ENCODE data around the gene DUSP9.

DUSP9 gene

GRCh38 chrX:153649915-153650782 is 3.1 kb downstream of the DUSP9 start:
- no peaks in the 10 kb centered on the region for H3K9me3 ChIP-seq (ENCODE audit: insufficient read depth, low read length, severe bottlenecking)
- no peaks in the 10 kb centered on the region for H3K79me2 ChIP-seq (ENCODE audit: insufficient read depth, low read length)
- H3K27ac ChIP-seq (ENCODE audit: low read length): no peak overlapping the region
- no peaks in the 10 kb centered on the region for H3K27me3 ChIP-seq (ENCODE audit: insufficient read depth, low read length, poor library complexity)
- TF ChIP-seq EZH2 (IDR thresholded peaks at IDR 0.05; ENCODE audit: borderline replicate concordance, low read depth, low read length, severe bottlenecking) (no peak), CTCF (IDR thresholded peaks at IDR 0.05; ENCODE audit: borderline replicate concordance, extremely low read depth, low read length, poor library complexity, severe bottlenecking) (no peak)
- ATAC-seq (ENCODE audit: insufficient read depth, low read depth) (no peak), DNase-seq (no peak)
- H3K4me1 ChIP-seq (ENCODE audit: insufficient read depth, low read length): no peaks in the 10 kb centered on the region
- no peak overlapping the region for H3K4me2 ChIP-seq (ENCODE audit: insufficient read depth, low read length)
- H3K9ac ChIP-seq (ENCODE audit: low read depth, low read length): no peak overlapping the region
- H2AFZ ChIP-seq (ENCODE audit: low read depth, low read length): no peak overlapping the region
- no peak overlapping the region for H3K4me3 ChIP-seq (ENCODE audit: low read depth in 1 of 2, low read length in 2 of 2)
- H3K36me3 ChIP-seq (ENCODE audit: insufficient read depth, low read length): no peaks in the 10 kb centered on the region
- no peaks in the 10 kb centered on the region for H4K20me1 ChIP-seq (ENCODE audit: insufficient read depth, low read length)

DNA sequence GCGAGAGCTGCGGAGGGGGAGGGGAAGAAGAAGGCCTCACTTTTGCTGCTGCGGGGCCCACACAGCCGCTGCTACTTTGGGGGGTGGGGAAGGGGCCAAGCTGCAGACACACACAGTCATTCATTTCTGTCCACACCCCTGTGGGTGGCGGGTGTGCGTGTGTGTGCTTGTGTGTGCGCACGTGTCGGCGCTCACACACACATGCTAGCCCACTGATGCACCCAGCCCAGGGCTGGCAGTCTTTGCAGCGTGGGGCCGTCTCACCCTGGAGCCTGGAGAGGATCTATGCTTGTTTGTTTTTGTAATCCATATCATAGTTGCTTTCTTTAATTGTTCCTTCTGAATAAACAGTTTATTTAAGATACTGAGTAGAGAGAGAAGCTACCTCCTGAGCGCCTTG is 4.0 kb downstream of the DUSP9 start:
- Histone ChIP-seq H3K9ac (ENCODE audit: low read depth, low read length) (no peak overlapping the region), H3K79me2 (ENCODE audit: insufficient read depth, low read length) (no peaks in the 10 kb centered on the region)

DNA sequence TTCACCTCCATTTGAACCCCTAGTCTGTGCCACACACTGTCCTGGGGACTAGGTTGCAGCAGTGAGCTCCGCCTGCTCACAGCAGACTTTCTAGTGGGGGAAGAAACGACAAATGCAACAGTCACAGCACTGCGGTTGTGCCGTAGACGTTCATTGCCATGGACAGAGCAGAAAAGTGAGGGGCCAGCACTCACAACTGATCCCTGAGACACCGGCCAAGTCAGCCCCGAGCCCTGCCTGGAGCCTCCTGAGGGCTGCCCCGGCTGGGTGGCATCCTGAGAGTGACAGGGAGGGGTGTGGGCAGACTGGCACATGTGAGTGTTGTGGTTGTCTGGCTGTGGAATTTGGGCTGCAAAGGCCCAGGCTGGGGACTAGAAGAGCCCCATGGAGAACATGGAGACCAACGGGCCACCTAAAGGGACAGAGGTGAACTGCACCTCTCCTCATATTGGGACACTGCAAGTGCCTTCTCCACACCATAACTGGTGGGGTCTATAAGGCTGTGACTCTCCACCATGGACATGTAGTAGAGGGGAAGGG is 4.6 kb downstream of the DUSP9 start:
- no peak overlapping the region for H2AFZ ChIP-seq (ENCODE audit: low read depth, low read length)
- DNase-seq (no peak), ATAC-seq (ENCODE audit: insufficient read depth, low read depth) (peak; percentile 62; the same call in 1 of the 3 replicates)
- H4K20me1 ChIP-seq (ENCODE audit: insufficient read depth, low read length): no peaks in the 10 kb centered on the region
- H3K27me3 ChIP-seq (ENCODE audit: insufficient read depth, low read length, poor library complexity): no peaks in the 10 kb centered on the region
- H3K4me3 ChIP-seq (ENCODE audit: low read depth in 1 of 2, low read length in 2 of 2): no peak overlapping the region
- H3K4me2 ChIP-seq (ENCODE audit: insufficient read depth, low read length): no peak overlapping the region
- TF ChIP-seq EZH2 (IDR thresholded peaks at IDR 0.05; ENCODE audit: borderline replicate concordance, low read depth, low read length, severe bottlenecking): no peak
- peak; percentile 34 for TF ChIP-seq CTCF (IDR thresholded peaks at IDR 0.05; ENCODE audit: borderline replicate concordance, extremely low read depth, low read length, poor library complexity, severe bottlenecking)
- no peaks in the 10 kb centered on the region for H3K9me3 ChIP-seq (ENCODE audit: insufficient read depth, low read length, severe bottlenecking)
- no peaks in the 10 kb centered on the region for H3K79me2 ChIP-seq (ENCODE audit: insufficient read depth, low read length)
- no peak overlapping the region for H3K27ac ChIP-seq (ENCODE audit: low read length)
- no peaks in the 10 kb centered on the region for H3K36me3 ChIP-seq (ENCODE audit: insufficient read depth, low read length)
- no peak overlapping the region for H3K9ac ChIP-seq (ENCODE audit: low read depth, low read length)
- no peaks in the 10 kb centered on the region for H3K4me1 ChIP-seq (ENCODE audit: insufficient read depth, low read length)

More for the DNA sequence above, 4.0 kb downstream of the DUSP9 start:
- ATAC-seq (ENCODE audit: insufficient read depth, low read depth) (no peak), DNase-seq (no peak)
- H3K27me3 ChIP-seq (ENCODE audit: insufficient read depth, low read length, poor library complexity): no peaks in the 10 kb centered on the region
- no peaks in the 10 kb centered on the region for H3K36me3 ChIP-seq (ENCODE audit: insufficient read depth, low read length)
- H3K4me2 ChIP-seq (ENCODE audit: insufficient read depth, low read length): no peak overlapping the region
- H4K20me1 ChIP-seq (ENCODE audit: insufficient read depth, low read length): no peaks in the 10 kb centered on the region
- no peaks in the 10 kb centered on the region for H3K4me1 ChIP-seq (ENCODE audit: insufficient read depth, low read length)
- no peaks in the 10 kb centered on the region for H3K9me3 ChIP-seq (ENCODE audit: insufficient read depth, low read length, severe bottlenecking)
- H3K4me3 ChIP-seq (ENCODE audit: low read depth in 1 of 2, low read length in 2 of 2): no peak overlapping the region
- TF ChIP-seq CTCF (IDR thresholded peaks at IDR 0.05; ENCODE audit: borderline replicate concordance, extremely low read depth, low read length, poor library complexity, severe bottlenecking) (no peak), EZH2 (IDR thresholded peaks at IDR 0.05; ENCODE audit: borderline replicate concordance, low read depth, low read length, severe bottlenecking) (no peak)
- no peak overlapping the region for H3K27ac ChIP-seq (ENCODE audit: low read length)
- no peak overlapping the region for H2AFZ ChIP-seq (ENCODE audit: low read depth, low read length)

Measured in DND-41 (cell line).